ENCODE results near the gene MGAT5B. TPM values are rescaled to one million over a fixed set of nuclear protein-coding genes. Genes with fewer than 3 reads are reported as not detected.

MGAT5B gene
- total and polyA plus RNA-seq, 5 experiments from 2014 or later: 1.7 to 2.0 TPM; not detected in 3

- ATAC-seq (no peak), DNase-seq (no peak)
- Mint-ChIP-seq H3K27ac (no peak overlapping the region), H3K4me1 (peaks cover 4 to 16% (median 14%) of the 10 kb centered on the region in 4 donors), H3K36me3 (peaks cover 0 to 2% (median 2%) of the 10 kb centered on the region in 3 donors), H3K4me3 (peak overlapping the region in 4 of 10 donors; percentile 18 to 54 (median 46)), H3K27me3 (peaks cover 5 to 35% (median 21%) of the 10 kb centered on the region in 5 donors), H3K9me3 (peaks cover 0 to 8% (median 1%) of the 10 kb centered on the region in 9 donors)
- POLR2A ChIA-PET: interaction anchor here (0.6 to 1.6 kb wide), 3 partner anchors 128 to 397 kb away, joined by 3 to 6 read pairs (median 4); no protein-coding TSS in a partner anchor
Measured at GRCh38 chr17:76870377-76870714, 2.1 kb downstream of the MGAT5B start.

- DNase-seq: no peak
- POLR2A ChIA-PET: no interaction called here
- Mint-ChIP-seq H3K4me1 (peaks cover 4 to 16% (median 14%) of the 10 kb centered on the region in 4 donors), H3K9me3 (peaks cover 0 to 12% (median 2%) of the 10 kb centered on the region in 9 donors), H3K27ac (peak overlapping the region in 1 of 10 donors; percentile 72), H3K36me3 (peaks cover 0 to 6% (median 2%) of the 10 kb centered on the region in 3 donors), H3K27me3 (peaks cover 3 to 35% (median 19%) of the 10 kb centered on the region in 5 donors), H3K4me3 (peak overlapping the region in 4 of 10 donors; percentile 4 to 54 (median 31))
- ATAC-seq: no peak
Measured at GRCh38 chr17:76871668-76872067, 3.5 kb downstream of the MGAT5B start.

DNA sequence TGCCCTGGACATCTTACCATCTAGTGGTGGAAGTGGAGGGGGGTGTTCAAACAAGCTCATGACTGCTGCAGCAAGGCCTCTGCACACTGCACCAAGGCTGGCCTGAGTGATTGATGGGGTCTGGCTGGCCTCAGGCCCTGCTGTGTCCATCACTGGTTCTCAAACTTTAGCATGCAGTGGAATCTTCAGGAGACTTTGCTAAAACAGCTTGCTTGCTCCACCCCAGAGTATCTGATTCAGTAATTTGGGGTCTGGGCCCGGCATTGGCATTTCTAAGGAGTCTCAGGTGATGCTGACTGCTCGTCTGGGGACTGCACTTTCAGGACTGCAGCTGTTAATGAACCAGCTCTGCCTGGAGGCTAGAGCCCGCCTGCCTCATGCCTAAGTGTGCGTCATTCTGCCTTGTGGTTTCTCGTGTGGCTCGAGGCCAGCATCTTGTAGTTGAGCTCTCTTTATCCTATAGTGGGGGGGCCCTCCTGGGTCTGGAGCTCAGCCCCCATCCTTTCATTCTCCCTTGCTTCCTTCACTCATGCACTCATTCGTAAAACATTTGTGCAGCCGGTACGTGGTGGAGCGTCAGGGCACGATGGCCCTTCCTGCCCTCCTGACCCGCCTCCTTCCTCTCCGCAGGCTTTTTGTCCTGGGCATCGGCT is 4.1 kb downstream of the MGAT5B start:
- DNase-seq: peak in 4 of 10 donors; percentile 10 to 30 (median 26)
- Mint-ChIP-seq H3K4me1 (peaks cover 4 to 16% (median 12%) of the 10 kb centered on the region in 4 donors), H3K9me3 (peaks cover 0 to 12% (median 2%) of the 10 kb centered on the region in 9 donors), H3K27me3 (peaks cover 3 to 31% (median 16%) of the 10 kb centered on the region in 5 donors), H3K4me3 (peak overlapping the region in 3 of 10 donors; percentile 30 to 58 (median 33)), H3K27ac (peak overlapping the region in 3 of 10 donors; percentile 60 to 73 (median 69)), H3K36me3 (peaks cover 0 to 6% (median 0%) of the 10 kb centered on the region in 3 donors)
- POLR2A ChIA-PET: interaction anchor here (0.6 kb wide), 1 partner anchor 103 kb away, joined by 3 read pairs; no protein-coding TSS in a partner anchor
- peak in 1 of 2 donors; percentile 42 for ATAC-seq

- peaks cover 0 to 12% (median 2%) of the 10 kb centered on the region in 9 donors for H3K9me3 Mint-ChIP-seq
- peak overlapping the region in 2 of 10 donors; percentile 60 to 69 for H3K27ac Mint-ChIP-seq
- ATAC-seq (no peak), DNase-seq (no peak)
- peaks cover under 1 to 12% (median 7%) of the 10 kb centered on the region in 4 donors for H3K4me1 Mint-ChIP-seq
- peaks cover under 1 to 28% (median 11%) of the 10 kb centered on the region in 5 donors for H3K27me3 Mint-ChIP-seq
- POLR2A ChIA-PET: no interaction called here
- peaks cover 0 to 6% (median 0%) of the 10 kb centered on the region in 3 donors for H3K36me3 Mint-ChIP-seq
- H3K4me3 Mint-ChIP-seq: peak overlapping the region in 2 of 10 donors; percentile 18 to 58
Measured at GRCh38 chr17:76872874-76873221, 4.6 kb downstream of the MGAT5B start.

- no peak overlapping the region for H3K27ac Mint-ChIP-seq
- H3K27me3 Mint-ChIP-seq: peaks cover 0 to 27% (median 11%) of the 10 kb centered on the region in 5 donors
- ATAC-seq (no peak), DNase-seq (no peak)
- peaks cover 0 to 11% (median 6%) of the 10 kb centered on the region in 4 donors for H3K4me1 Mint-ChIP-seq
- peaks cover 0 to 6% (median 0%) of the 10 kb centered on the region in 3 donors for H3K36me3 Mint-ChIP-seq
- POLR2A ChIA-PET: no interaction called here
- H3K4me3 Mint-ChIP-seq: no peak overlapping the region
- peaks cover 0 to 12% (median 2%) of the 10 kb centered on the region in 9 donors for H3K9me3 Mint-ChIP-seq
Measured at GRCh38 chr17:76873856-76874255, 5.7 kb downstream of the MGAT5B start.

DNA sequence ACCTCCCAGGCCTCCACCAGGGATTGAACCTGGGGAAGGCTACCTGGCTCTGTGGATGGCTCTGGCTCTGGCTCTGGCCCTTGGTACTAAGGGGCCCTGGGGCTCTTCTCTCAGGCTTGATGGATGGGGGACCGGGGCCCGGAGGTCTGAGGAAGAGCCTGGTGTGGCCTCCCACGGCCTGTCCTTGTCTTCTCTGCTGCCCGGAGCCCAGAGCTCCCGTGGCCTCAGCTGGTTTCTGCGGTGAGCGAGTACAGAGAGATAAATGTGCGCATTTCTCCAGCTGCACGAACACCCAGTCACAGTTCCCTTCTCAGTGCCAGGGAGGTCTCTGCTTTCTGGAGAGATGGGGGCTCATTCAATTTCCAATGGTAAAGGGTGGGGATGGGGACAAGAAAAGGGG is 9.2 kb downstream of the MGAT5B start:
- peaks cover 0 to 14% (median 8%) of the 10 kb centered on the region in 5 donors for H3K27me3 Mint-ChIP-seq
- H3K4me1 Mint-ChIP-seq: peaks cover 0 to 5% (median 3%) of the 10 kb centered on the region in 4 donors
- POLR2A ChIA-PET: no interaction called here
- peaks cover 0 to 6% (median 0%) of the 10 kb centered on the region in 3 donors for H3K36me3 Mint-ChIP-seq
- no peak overlapping the region for H3K4me3 Mint-ChIP-seq
- ATAC-seq (no peak), DNase-seq (no peak)
- H3K27ac Mint-ChIP-seq: peak overlapping the region in 1 of 10 donors; percentile 9
- peaks cover 0 to 12% (median 2%) of the 10 kb centered on the region in 9 donors for H3K9me3 Mint-ChIP-seq

DNA sequence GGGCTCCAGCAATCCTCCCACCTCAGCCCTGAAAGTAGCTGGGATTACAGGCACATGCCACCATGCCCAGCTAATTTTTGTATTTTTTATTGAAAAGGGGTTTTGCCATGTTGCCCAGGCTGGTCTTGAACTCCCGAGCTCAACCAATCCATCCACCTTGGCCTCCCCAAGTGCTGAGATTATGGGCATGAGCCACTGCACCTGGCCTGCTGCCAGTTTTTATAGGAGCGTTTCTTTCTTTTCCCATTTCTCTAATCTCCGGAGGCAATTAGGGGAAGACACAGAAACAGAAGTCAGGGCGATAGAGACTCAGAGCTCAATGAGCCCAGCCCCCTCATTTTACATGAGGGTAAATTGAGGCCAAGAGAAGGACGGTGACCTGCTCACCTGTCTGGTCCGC is 10.4 kb downstream of the MGAT5B start:
- Mint-ChIP-seq H3K27me3 (peaks cover 0 to 9% (median 7%) of the 10 kb centered on the region in 5 donors), H3K36me3 (peaks cover 0 to 6% (median 0%) of the 10 kb centered on the region in 3 donors), H3K4me3 (no peak overlapping the region), H3K9me3 (peaks cover 0 to 12% (median 2%) of the 10 kb centered on the region in 9 donors), H3K27ac (peak overlapping the region in 1 of 10 donors; percentile 18), H3K4me1 (no peaks in the 10 kb centered on the region)
- POLR2A ChIA-PET: no interaction called here
- ATAC-seq (no peak), DNase-seq (no peak)

DNA sequence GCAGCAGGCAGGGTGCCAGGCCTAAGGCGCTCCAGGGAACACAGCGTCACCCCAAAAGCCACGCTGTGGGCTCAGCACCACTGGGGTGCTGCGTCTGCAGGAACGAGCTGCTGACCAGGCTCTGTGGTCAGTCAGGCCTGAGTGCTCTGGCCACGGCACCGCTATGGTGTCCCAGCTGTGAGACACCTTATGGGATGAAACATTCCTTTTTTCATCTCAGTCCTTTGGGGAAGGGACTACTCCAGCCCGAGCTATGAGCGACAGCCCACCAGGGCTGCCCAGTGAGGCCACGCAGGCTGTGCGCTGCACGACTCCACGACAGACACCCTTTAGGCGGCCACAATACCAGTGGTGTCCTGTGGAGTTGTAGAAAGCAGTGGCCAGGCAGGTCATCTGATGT is 11.1 kb downstream of the MGAT5B start:
- Mint-ChIP-seq H3K4me3 (no peak overlapping the region), H3K4me1 (no peaks in the 10 kb centered on the region), H3K27me3 (peaks cover 0 to 6% (median under 1%) of the 10 kb centered on the region in 5 donors), H3K27ac (no peak overlapping the region), H3K9me3 (peaks cover 0 to 12% (median 2%) of the 10 kb centered on the region in 9 donors), H3K36me3 (peaks cover 0 to 6% (median 0%) of the 10 kb centered on the region in 3 donors)
- ATAC-seq (no peak), DNase-seq (no peak)
- POLR2A ChIA-PET: no interaction called here

DNA sequence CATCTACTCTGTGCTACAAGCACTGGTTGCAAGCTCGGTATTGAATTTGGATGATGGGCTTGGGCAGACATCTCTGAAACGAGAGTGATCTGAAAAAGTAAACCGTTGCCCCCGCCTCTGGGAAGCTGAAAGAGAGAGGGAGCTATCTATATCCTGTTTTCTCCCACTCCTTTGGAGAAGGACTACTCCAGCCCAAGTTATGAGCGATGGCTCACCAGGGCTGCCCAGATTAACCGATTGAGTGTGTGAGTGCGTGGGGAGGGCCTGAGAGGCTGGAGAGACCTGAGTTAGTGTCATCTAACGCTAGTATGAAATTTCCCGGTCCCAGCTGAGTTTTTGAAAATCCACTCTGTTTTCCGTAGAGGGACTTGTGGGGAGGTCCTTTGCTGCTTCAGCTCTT is 11.5 kb downstream of the MGAT5B start:
- Mint-ChIP-seq H3K36me3 (peaks cover 0 to 6% (median 0%) of the 10 kb centered on the region in 3 donors), H3K4me1 (no peaks in the 10 kb centered on the region), H3K4me3 (no peak overlapping the region), H3K27ac (no peak overlapping the region), H3K27me3 (peaks cover 0 to 6% (median 0%) of the 10 kb centered on the region in 5 donors), H3K9me3 (peaks cover 0 to 11% (median 2%) of the 10 kb centered on the region in 9 donors)
- DNase-seq (no peak), ATAC-seq (no peak)
- POLR2A ChIA-PET: no interaction called here

- H3K36me3 Mint-ChIP-seq: peaks cover 0 to 5% (median 0%) of the 10 kb centered on the region in 3 donors
- peaks cover 0 to 5% (median 1%) of the 10 kb centered on the region in 9 donors for H3K9me3 Mint-ChIP-seq
- no peaks in the 10 kb centered on the region for H3K4me1 Mint-ChIP-seq
- no peak overlapping the region for H3K4me3 Mint-ChIP-seq
- DNase-seq (no peak), ATAC-seq (no peak)
- POLR2A ChIA-PET: no interaction called here
- peaks cover 0 to 6% (median 0%) of the 10 kb centered on the region in 5 donors for H3K27me3 Mint-ChIP-seq
- H3K27ac Mint-ChIP-seq: peak overlapping the region in 1 of 10 donors; percentile 76
Measured at GRCh38 chr17:76880268-76880667, 12.1 kb downstream of the MGAT5B start.

- Mint-ChIP-seq H3K27me3 (peaks cover 0 to 6% (median 0%) of the 10 kb centered on the region in 5 donors), H3K9me3 (no peaks in the 10 kb centered on the region), H3K4me1 (no peaks in the 10 kb centered on the region), H3K27ac (peak overlapping the region in 1 of 10 donors; percentile 43), H3K36me3 (no peaks in the 10 kb centered on the region), H3K4me3 (no peak overlapping the region)
- DNase-seq (no peak), ATAC-seq (no peak)
- POLR2A ChIA-PET: no interaction called here
Measured at GRCh38 chr17:76880971-76881370, 12.8 kb downstream of the MGAT5B start.

GRCh38 chr17:76881408-76881807 is 13.2 kb downstream of the MGAT5B start:
- H3K36me3 Mint-ChIP-seq: no peaks in the 10 kb centered on the region
- no peaks in the 10 kb centered on the region for H3K9me3 Mint-ChIP-seq
- peaks cover 0 to 1% (median 0%) of the 10 kb centered on the region in 4 donors for H3K4me1 Mint-ChIP-seq
- no peak overlapping the region for H3K27ac Mint-ChIP-seq
- no peak for ATAC-seq
- POLR2A ChIA-PET: no interaction called here
- no peak for DNase-seq
- peaks cover 0 to 6% (median 0%) of the 10 kb centered on the region in 5 donors for H3K27me3 Mint-ChIP-seq
- no peak overlapping the region for H3K4me3 Mint-ChIP-seq

DNA sequence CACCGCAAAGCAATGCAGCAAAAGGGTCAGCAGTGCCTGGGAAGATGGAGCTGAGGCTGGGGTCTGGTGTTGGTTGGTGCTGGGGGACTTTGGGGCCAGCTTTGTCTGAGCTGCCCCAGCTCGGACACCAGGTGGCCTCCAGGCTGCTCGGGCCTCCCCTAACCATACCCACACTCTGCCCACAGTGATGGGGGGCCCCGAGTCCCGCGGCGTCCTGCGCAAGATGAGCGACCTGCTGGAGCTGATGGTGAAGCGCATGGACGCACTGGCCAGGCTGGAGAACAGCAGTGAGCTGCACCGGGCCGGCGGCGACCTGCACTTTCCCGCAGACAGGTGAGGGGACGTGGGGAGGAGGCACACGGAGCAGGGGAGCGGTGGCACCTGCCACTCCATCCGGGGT is 13.8 kb downstream of the MGAT5B start:
- Mint-ChIP-seq H3K9me3 (no peaks in the 10 kb centered on the region), H3K27me3 (peaks cover 0 to 6% (median 0%) of the 10 kb centered on the region in 5 donors), H3K36me3 (no peaks in the 10 kb centered on the region), H3K4me3 (no peak overlapping the region), H3K27ac (no peak overlapping the region), H3K4me1 (peaks cover 0 to 1% (median 0%) of the 10 kb centered on the region in 4 donors)
- POLR2A ChIA-PET: no interaction called here
- ATAC-seq: no peak
- no peak for DNase-seq
